NCI-H2029 (cell line): ENCODE measurements around the gene SCAF1.

ENCODE experiments used
- DNase-seq: peaks from one replicate; lab custom pipeline; 2025; lab: John Stamatoyannopoulos, UW

SCAF1 gene

GRCh38 chr19:49643466-49643865 lies 1.5 kb downstream of the SCAF1 start:
- no peak for DNase-seq

DNA sequence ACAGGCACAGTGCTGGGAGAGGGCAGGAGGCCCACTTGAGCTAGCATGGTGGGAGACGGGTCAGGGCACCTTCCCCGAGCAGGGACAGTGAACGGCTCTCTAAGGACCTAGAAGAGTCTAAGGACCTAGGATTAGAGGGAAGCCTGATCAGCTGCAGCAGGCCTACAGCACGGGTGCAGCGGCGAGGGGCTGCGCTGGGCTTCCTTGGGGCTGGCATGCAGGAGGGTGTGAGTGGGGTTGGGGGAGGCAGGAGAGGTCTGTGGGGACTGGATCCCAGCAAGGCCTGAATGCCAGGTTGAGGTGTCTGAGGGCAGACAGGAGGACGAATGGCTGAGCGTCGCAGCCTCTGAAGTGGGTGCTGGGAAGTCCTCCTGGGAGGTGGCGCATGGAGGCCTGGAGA lies 3.6 kb downstream of the SCAF1 start:
- DNase-seq = no peak

DNA sequence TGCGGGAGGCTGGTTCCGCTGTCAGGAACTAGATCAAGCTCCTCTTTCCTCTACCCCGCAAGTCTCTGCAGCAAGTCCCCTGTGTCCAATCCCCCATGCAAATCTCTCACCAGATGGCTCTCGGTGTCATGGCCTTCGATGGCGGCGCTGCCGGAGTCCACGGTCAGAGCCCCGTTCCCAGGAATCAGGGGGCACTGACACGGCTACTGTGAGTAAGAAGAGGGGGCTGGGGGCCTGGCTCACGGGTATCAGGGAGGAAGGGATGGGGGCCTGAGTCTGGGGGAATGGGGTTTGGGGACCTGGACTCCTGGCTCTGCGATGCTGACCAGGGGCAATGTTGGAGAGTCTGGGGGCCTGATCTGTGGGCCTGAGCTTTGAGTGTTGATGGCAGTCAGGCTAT lies 4.0 kb downstream of the SCAF1 start:
- no peak for DNase-seq

- no peak for DNase-seq
These were observed 4.6 kb downstream of the SCAF1 start for GRCh38 chr19:49646586-49646985.

- DNase-seq = no peak
These were observed 9.2 kb downstream of the SCAF1 start for GRCh38 chr19:49651029-49651819.

DNA sequence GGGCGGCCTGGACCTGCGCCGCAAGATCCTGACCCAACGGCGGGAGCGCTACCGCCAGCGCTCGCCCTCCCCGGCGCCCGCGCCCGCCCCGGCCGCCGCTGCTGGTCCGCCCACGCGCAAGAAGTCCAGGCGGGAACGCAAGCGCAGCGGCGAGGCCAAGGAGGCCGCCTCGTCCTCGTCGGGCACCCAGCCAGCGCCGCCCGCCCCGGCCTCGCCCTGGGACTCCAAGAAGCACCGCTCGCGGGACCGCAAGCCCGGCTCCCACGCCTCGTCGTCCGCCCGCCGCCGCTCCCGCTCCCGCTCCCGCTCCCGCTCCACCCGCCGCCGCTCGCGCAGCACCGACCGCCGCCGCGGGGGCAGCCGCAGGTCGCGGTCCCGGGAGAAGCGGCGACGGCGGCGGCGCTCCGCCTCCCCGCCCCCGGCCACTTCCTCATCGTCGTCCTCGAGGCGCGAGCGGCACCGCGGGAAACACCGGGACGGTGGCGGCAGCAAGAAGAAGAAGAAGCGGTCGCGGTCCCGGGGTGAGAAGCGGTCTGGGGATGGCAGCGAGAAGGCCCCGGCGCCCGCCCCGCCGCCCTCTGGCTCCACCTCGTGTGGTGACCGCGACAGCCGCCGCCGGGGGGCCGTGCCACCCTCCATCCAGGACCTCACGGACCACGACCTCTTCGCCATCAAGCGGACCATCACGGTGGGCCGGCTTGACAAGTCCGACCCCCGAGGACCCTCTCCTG lies 10.0 kb downstream of the SCAF1 start:
- no peak for DNase-seq

DNA sequence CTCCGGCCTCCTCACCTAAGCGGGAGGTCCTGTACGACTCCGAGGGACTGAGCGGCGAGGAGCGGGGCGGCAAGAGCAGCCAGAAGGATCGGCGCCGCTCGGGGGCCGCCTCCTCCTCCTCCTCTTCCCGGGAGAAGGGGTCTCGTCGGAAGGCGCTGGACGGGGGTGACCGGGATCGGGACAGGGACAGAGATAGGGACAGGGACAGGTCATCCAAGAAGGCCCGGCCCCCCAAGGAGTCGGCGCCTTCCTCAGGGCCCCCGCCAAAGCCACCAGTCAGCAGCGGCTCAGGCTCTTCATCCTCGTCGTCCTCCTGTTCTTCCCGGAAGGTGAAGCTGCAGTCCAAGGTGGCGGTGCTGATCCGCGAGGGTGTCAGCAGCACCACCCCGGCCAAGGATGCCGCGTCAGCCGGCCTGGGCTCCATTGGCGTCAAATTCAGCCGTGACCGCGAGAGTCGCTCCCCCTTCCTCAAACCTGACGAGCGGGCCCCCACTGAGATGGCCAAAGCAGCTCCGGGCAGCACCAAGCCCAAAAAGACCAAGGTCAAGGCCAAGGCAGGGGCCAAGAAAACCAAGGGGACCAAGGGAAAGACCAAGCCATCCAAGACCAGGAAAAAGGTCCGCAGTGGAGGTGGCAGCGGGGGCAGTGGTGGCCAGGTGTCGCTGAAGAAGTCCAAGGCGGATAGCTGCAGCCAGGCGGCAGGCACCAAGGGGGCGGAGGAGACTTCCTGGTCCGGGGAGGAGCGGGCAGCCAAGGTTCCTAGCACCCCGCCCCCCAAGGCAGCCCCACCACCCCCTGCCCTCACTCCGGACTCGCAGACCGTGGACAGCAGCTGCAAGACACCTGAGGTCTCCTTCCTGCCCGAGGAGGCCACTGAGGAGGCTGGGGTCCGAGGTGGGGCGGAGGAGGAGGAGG lies 10.8 kb downstream of the SCAF1 start:
- no peak for DNase-seq

DNA sequence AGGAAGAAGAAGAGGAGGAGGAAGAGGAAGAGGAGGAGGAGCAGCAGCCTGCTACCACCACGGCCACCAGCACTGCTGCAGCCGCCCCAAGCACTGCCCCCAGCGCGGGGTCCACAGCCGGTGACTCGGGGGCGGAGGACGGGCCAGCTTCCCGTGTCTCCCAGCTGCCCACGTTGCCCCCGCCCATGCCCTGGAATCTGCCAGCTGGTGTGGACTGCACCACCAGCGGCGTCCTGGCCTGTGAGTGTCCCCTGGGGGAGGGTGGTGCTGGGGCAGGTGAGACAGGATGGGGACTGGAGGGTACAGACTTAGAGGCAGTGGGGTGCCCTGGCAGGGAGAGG lies 11.4 kb downstream of the SCAF1 start:
- no peak for DNase-seq

- DNase-seq = no peak
These were observed 12.6 kb downstream of the SCAF1 start for GRCh38 chr19:49654581-49654980.

DNA sequence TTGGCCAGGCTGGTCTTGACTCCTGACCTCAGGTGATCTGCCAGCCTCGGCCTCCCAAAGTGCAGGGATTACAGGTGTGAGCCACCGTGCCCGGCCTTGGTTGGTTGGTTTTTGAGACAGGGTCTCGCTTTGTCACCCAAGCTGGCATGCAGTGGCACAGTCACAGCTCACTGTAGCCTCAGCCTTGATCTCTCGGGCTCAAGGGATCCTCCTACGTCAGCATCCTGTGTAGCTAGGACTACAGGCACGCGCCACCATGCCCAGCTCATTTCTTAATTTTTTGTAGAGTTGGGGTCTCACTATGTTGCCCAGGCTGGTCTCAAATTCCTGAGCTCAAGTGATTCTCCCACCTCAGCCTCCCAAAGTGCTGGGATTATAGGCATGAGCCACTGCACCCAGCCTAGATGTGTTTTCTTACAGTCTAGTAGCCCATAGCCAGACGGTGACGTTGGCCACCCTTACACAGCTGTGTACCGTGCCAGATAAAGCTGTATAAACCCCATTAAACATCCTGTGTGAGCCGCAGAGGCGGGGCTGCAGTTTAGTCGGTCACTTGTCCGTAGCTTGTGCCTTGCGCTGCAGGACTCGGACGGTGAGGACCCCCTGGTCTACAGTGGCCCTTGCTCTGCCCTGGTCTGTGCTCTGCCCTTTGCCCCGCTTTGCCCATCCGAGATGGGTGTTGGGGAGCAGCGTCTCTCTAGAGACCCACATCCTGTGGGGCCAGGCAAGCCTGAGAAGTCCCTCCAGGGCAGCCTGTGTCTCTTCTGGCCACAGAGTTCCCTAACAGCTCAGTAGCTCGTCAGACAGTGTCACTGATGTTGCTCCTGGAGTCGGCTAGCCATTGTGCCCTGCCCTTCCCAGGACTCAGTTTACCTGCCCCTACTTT lies 13.8 kb downstream of the SCAF1 start:
- no peak for DNase-seq

GRCh38 chr19:49656456-49657109 lies 14.6 kb downstream of the SCAF1 start:
- no peak for DNase-seq

- DNase-seq = no peak
These were observed 15.6 kb downstream of the SCAF1 start for GRCh38 chr19:49657493-49658138.

DNA sequence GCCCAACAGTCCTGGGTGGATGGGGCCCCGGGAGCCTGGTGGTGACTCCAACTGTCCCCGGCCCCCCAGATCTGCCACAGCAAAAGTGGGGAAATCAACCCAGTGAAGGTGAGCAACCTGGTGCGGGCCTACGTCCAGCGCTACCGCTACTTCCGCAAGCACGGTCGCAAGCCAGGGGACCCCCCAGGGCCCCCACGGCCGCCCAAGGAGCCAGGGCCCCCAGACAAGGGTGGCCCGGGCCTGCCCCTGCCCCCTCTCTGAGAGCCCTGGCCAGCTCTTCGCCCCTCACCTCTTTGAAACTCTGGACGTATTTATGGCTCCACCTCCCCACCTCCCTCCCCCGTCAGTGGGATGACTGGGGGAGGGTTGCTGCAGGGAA lies 16.1 kb downstream of the SCAF1 start:
- no peak for DNase-seq

GRCh38 chr19:49658566-49659442 lies 16.8 kb downstream of the SCAF1 start:
- DNase-seq = no peak

- DNase-seq = no peak
These were observed 18.4 kb downstream of the SCAF1 start for GRCh38 chr19:49660338-49660961.

DNA sequence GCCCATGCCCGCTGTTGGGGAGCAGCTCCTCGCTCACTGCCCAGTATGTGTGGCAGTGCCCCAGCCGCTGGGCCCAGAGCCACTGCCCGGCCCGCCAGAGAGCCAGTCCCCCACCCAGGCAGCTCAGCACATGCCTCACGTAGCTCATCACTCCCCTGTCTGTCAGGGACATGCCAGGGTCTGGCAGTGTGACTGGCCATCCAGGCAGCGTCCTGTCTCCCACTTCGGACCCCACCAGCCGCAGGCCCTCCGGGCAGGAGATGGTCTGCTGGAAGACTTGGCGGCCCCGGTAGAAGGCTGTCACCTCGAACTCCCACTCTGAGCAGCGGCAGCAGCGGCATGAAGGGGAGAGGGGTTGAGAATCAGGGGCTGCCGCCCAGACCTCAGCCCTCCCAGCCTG lies 20.0 kb downstream of the SCAF1 start:
- DNase-seq = no peak

GRCh38 chr19:49663224-49663623 lies 21.2 kb downstream of the SCAF1 start:
- no peak for DNase-seq

GRCh38 chr19:49664171-49665035 lies 22.4 kb downstream of the SCAF1 start:
- peak; percentile 91 for DNase-seq
